ENCODE data around the gene ATG5. TPM values are rescaled to one million over a fixed set of nuclear protein-coding genes. Genes with fewer than 3 reads are reported as not detected.

The ATG5 gene
- total and polyA plus RNA-seq, 12 donors: 20.1 to 65.9 (median 41.9) TPM

DNA sequence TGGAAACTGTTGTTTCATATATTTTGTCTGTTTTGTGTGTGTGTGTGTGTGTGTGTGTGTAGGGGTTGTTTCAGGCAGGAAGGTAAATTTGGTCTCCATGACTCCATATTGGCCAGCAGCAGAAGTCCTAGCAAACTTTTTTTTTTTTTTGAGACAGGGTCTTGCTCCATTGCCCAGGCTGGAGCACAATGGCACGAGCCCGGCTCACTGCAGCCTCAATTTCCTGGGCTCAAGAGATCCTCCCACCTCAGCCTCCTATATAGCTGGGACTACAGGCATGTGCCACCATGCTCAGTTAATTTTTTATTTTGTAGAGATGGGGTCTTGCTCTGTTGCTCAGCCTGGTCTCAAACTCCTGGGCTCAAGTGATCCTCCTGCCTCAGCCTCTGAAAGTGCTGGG, 163.7 kb downstream of the ATG5 start:
- Histone ChIP-seq H3K27me3 (no peaks in the 10 kb centered on the region), H3K4me3 (no peak overlapping the region), H3K4me1 (replicated peaks in 1 of 2) (no peaks in the 10 kb centered on the region), H3K9me3 (replicated peaks in 1 of 3) (no peaks in the 10 kb centered on the region), H3K27ac (no peak overlapping the region), H3K36me3 (replicated peaks in 1 of 2) (no peaks in the 10 kb centered on the region)
- TF ChIP-seq, protein P1, sequence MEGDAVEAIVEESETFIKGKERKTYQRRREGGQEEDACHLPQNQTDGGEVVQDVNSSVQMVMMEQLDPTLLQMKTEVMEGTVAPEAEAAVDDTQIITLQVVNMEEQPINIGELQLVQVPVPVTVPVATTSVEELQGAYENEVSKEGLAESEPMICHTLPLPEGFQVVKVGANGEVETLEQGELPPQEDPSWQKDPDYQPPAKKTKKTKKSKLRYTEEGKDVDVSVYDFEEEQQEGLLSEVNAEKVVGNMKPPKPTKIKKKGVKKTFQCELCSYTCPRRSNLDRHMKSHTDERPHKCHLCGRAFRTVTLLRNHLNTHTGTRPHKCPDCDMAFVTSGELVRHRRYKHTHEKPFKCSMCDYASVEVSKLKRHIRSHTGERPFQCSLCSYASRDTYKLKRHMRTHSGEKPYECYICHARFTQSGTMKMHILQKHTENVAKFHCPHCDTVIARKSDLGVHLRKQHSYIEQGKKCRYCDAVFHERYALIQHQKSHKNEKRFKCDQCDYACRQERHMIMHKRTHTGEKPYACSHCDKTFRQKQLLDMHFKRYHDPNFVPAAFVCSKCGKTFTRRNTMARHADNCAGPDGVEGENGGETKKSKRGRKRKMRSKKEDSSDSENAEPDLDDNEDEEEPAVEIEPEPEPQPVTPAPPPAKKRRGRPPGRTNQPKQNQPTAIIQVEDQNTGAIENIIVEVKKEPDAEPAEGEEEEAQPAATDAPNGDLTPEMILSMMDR (IDR thresholded peaks at IDR 0.05): no peak
- TF ChIP-seq POLR2A (IDR thresholded peaks at IDR 0.05): no peak
- no peak for DNase-seq
- 93 to 97% (median 96%) methylated on average over 2 of the region's 2 CpGs for WGBS, 4 donors
- intact Hi-C loops (cut with DNase I): no loop called here

DNA sequence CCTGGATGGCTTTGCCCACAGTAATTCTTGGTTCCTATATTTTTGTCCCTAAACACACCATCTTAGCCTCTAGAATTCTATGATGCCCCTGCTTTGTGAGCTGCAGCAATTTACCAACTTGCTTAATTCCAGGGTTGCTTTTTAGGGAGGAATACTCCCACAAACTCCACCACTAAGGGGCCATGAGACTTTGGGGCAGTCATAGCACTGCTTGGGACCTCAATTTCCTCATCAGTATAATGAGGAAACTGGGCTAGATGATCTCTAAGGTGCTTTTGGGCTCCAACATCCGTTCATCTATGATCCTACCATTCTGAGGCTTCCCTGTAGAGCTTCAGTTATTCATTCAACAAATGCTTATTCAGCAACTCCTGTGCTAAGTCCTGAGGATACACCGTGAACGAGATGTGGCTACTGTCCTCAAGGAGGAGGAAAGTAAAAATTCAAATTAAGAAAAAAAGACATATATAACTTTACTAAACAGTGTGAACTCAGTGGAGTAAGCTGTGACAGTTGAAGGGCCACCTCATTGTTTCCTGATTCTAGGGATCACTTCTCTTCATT, 164.2 kb downstream of the ATG5 start:
- H3K27me3 ChIP-seq: no peaks in the 10 kb centered on the region
- TF ChIP-seq POLR2A (IDR thresholded peaks at IDR 0.05): no peak
- TF ChIP-seq, protein P1 (IDR thresholded peaks at IDR 0.05): no peak
- WGBS, 4 donors: 79 to 89% (median 87%) methylated on average over 3 of the region's 3 CpGs
- H3K36me3 ChIP-seq (replicated peaks in 1 of 2): no peaks in the 10 kb centered on the region
- intact Hi-C loops (cut with DNase I): no loop called here
- no peak for DNase-seq
- no peaks in the 10 kb centered on the region for H3K4me1 ChIP-seq (replicated peaks in 1 of 2)
- no peaks in the 10 kb centered on the region for H3K9me3 ChIP-seq (replicated peaks in 1 of 3)
- no peak overlapping the region for H3K4me3 ChIP-seq
- no peak overlapping the region for H3K27ac ChIP-seq

DNA sequence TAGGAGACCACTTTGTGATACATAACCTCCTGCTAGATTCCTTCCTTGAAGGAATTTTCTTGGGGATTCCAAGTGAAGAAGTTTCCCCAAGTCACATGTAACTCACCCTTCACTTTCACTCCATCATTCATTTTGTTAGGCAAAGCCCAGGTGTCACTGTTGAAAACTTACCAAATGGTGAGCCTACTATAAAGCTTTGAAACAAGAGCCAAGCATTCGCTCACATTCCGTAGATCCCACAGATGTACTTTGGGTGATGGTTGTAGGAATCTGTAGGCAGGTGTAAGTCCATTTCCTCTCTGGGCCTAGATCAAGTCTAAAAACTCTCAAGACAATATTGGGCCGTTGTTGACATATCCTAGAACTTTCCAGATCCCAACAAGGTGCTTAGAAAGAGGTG, 165.4 kb downstream of the ATG5 start:
- Histone ChIP-seq H3K27me3 (no peaks in the 10 kb centered on the region), H3K4me1 (replicated peaks in 1 of 2) (no peaks in the 10 kb centered on the region), H3K27ac (no peak overlapping the region), H3K36me3 (replicated peaks in 1 of 2) (no peaks in the 10 kb centered on the region), H3K9me3 (replicated peaks in 1 of 3) (no peaks in the 10 kb centered on the region), H3K4me3 (no peak overlapping the region)
- DNase-seq: no peak
- WGBS, 4 donors: 79 to 89% (median 85%) methylated on average over 3 of the region's 3 CpGs
- TF ChIP-seq, protein P1 (IDR thresholded peaks at IDR 0.05): no peak
- no peak for TF ChIP-seq POLR2A (IDR thresholded peaks at IDR 0.05)
- intact Hi-C loops (cut with DNase I): no loop called here

DNA sequence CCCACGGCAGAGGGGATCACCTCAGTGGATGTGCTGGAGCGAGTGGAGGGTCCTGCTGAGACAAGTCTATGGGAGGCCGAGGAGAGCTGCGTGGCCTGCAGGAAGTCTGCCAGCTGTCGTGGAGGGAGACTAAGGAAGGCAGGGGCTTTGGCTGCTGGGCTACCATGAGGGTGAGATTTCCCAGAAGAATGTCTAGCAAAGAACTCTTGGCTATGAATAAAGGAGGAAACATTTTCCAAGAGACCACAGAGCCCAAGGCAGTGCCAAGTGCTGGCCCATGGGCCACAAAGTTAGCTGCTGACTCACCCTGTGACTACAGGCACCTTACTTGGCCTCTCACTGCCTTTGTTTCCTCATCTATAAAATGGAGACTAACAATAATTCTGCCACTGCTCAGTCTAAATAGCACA, 166.0 kb downstream of the ATG5 start:
- TF ChIP-seq, protein P1 (IDR thresholded peaks at IDR 0.05): no peak
- no peak for TF ChIP-seq POLR2A (IDR thresholded peaks at IDR 0.05)
- no peaks in the 10 kb centered on the region for H3K27me3 ChIP-seq
- no peaks in the 10 kb centered on the region for H3K4me1 ChIP-seq (replicated peaks in 1 of 2)
- no peaks in the 10 kb centered on the region for H3K36me3 ChIP-seq (replicated peaks in 1 of 2)
- H3K4me3 ChIP-seq: no peak overlapping the region
- intact Hi-C loops (cut with DNase I): no loop called here
- H3K27ac ChIP-seq: no peak overlapping the region
- no peaks in the 10 kb centered on the region for H3K9me3 ChIP-seq (replicated peaks in 1 of 3)
- no peak for DNase-seq
- WGBS, 4 donors: 86 to 97% (median 92%) methylated on average over 5 of the region's 5 CpGs
